ENCODE data around the gene HNF1A. TPM values are rescaled to one million over a fixed set of nuclear protein-coding genes. Genes with fewer than 3 reads are reported as not detected.

The HNF1A gene
- total and polyA plus RNA-seq, 9 of the 15 experiments (the other 6 are each of a cell fraction or from before 2014, with no cell fraction given), result not detected

DNA sequence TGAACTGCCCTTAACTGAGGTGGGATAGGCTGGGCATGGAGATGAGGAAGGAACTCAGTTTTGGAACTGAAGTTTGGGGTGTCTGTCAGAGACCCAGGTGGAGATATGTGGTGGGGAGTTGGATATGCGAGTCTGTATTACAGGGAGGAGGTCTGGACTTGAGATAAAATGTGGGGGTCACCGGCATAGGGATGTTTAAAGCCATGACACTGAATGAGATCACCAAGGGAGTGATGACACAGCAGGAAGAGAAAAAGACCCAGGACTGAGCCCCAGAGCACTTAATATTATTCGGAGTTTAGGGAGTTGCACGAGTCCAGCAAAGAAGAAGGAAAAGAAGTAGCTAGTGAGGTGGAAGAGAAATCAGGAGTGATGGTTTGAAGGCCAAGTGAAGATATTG is 64.7 kb downstream of the HNF1A start (continued):
- TF ChIP-seq YBX1 (IDR thresholded peaks at IDR 0.05) (no peak), TRIM24 (IDR thresholded peaks at IDR 0.05) (peak in 1 of 2 experiments; percentile 10; a peak in 1 of 4 replicates), CREM (IDR thresholded peaks at IDR 0.05; ENCODE audit: low read depth) (no peak), ZNF316 (IDR thresholded peaks at IDR 0.05) (peak; percentile 69), MXI1 (IDR thresholded peaks at IDR 0.05; ENCODE audit: low read depth, low read length) (no peak), ELF2 (CRISPR knock-in tag; IDR thresholded peaks at IDR 0.05) (no peak), HIVEP1 (CRISPR knock-in tag; IDR thresholded peaks at IDR 0.05) (no peak), FOSL1 (tag; conservative IDR thresholded peaks at IDR 0.05) (peak; percentile 85), ZKSCAN3 (CRISPR knock-in tag; IDR thresholded peaks at IDR 0.05) (no peak), ZNF586 (CRISPR knock-in tag; conservative IDR thresholded peaks at IDR 0.05) (no peak), RBM14 (IDR thresholded peaks at IDR 0.05; ENCODE audit: borderline replicate concordance, insufficient read depth, low read depth, low read length) (no peak), ZNF77 (CRISPR knock-in tag; IDR thresholded peaks at IDR 0.05) (no peak), NFE2 (IDR thresholded peaks at IDR 0.05; ENCODE audit: low read depth) (peak; percentile 30; the same call in 1 of the 2 replicates), JUNB (CRISPR knock-in tag; conservative IDR thresholded peaks at IDR 0.05) (no peak), HMGN3 (IDR thresholded peaks at IDR 0.05; ENCODE audit: borderline replicate concordance, extremely low read depth, insufficient read length, low read depth, low read length) (no peak), U2AF1 (optimal IDR thresholded peaks at IDR 0.05; ENCODE audit: low read depth, low read length) (no peak), PML (IDR thresholded peaks at IDR 0.05; ENCODE audit: low read length) (no peak)
- TF ChIP-seq, protein P1, sequence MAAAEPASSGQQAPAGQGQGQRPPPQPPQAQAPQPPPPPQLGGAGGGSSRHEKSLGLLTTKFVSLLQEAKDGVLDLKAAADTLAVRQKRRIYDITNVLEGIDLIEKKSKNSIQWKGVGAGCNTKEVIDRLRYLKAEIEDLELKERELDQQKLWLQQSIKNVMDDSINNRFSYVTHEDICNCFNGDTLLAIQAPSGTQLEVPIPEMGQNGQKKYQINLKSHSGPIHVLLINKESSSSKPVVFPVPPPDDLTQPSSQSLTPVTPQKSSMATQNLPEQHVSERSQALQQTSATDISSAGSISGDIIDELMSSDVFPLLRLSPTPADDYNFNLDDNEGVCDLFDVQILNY (CRISPR knock-in tag; IDR thresholded peaks at IDR 0.05), result no peak
- TF ChIP-seq, protein P2, sequence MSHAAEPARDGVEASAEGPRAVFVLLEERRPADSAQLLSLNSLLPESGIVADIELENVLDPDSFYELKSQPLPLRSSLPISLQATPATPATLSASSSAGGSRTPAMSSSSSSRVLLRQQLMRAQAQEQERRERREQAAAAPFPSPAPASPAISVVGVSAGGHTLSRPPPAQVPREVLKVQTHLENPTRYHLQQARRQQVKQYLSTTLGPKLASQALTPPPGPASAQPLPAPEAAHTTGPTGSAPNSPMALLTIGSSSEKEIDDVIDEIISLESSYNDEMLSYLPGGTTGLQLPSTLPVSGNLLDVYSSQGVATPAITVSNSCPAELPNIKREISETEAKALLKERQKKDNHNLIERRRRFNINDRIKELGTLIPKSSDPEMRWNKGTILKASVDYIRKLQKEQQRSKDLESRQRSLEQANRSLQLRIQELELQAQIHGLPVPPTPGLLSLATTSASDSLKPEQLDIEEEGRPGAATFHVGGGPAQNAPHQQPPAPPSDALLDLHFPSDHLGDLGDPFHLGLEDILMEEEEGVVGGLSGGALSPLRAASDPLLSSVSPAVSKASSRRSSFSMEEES (CRISPR knock-in tag; IDR thresholded peaks at IDR 0.05), result no peak

Measured in K562 (cell line).